ENCODE data around the gene LCE1D.

The LCE1D gene

GRCh38 chr1:152817309-152817708 lies 20.8 kb downstream of the LCE1D start:
- DNase-seq = no peak

- no peak for DNase-seq
These were observed 26.8 kb downstream of the LCE1D start for GRCh38 chr1:152823294-152823693.

GRCh38 chr1:152824964-152825363 lies 28.4 kb downstream of the LCE1D start:
- no peak for DNase-seq

- DNase-seq = no peak
These were observed 30.7 kb downstream of the LCE1D start, which contains the start of gene LCE1A for GRCh38 chr1:152827173-152827572. Gene LCE1A, plus strand, starts transcription at chr1:152827473. Its CDS starts 0 bp downstream, at chr1:152827473.

GRCh38 chr1:152836870-152837269 lies 40.3 kb downstream of the LCE1D start:
- no peak for DNase-seq

DNA sequence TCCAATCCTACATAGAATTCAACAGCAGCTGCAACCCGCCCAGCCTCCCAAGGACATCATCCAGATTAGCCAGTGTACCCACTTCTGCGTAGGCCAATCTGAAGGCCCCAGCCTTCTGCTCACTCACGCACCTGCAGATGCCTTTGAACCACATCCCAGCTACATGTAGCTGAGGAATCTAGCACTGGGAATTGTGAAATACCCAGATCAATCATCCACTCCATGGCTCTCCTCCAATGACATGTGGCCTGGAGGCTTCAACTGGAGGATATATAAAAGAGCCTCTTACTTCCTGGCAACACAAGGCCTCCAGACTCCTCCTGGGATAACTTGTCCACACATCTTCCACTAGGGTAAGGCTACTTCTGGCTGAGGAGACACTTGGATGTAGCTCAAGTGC lies 46.0 kb downstream of the LCE1D start, which contains the start of gene LCE6A:
Gene LCE6A (plus strand): TSS at position 301 of the 400 bp plus-strand sequence. CDS start 665 bp downstream, outside the sequence.
- DNase-seq = no peak
